ENCODE results near the gene MAGI2. TPM values are rescaled to one million over a fixed set of nuclear protein-coding genes. Genes with fewer than 3 reads are reported as not detected.

MAGI2 gene
- total and polyA plus RNA-seq, 2 of the 13 experiments (the other 11 are each of a cell fraction or from before 2014, with no cell fraction given) = 1.5 to 3.8 TPM

- H3K27me3 ChIP-seq (ENCODE audit: control insufficient read depth in 1 of 2, insufficient read depth in 2 of 2, low read length in 2 of 2) = peaks cover 0 to 19% of the 10 kb centered on the region in 2 experiments; a peak in 3 of 5 replicates
- H4K20me1 ChIP-seq (ENCODE audit: insufficient read depth, low read length) = no peaks in the 10 kb centered on the region
- ChIA-PET CTCF (ENCODE audit: low intra/inter-chr PET ratio, low total read pairs) (no interaction called here), POLR2A (no interaction called here)
- no peak for TF ChIP-seq ARID2 (CRISPR knock-in tag; IDR thresholded peaks at IDR 0.05; ENCODE audit: borderline replicate concordance)
- TF ChIP-seq ETV5 (CRISPR knock-in tag; IDR thresholded peaks at IDR 0.05; ENCODE audit: borderline replicate concordance) = no peak
- TF ChIP-seq ZFY (CRISPR knock-in tag; IDR thresholded peaks at IDR 0.05) = no peak
- no peak for TF ChIP-seq ZNF747 (CRISPR knock-in tag; IDR thresholded peaks at IDR 0.05; ENCODE audit: borderline replicate concordance)
- TF ChIP-seq NFYB (CRISPR knock-in tag; IDR thresholded peaks at IDR 0.05) = no peak
- no peak for TF ChIP-seq FOXO1 (CRISPR knock-in tag; IDR thresholded peaks at IDR 0.05)
- no peak for TF ChIP-seq FOXP4 (CRISPR knock-in tag; IDR thresholded peaks at IDR 0.05)
- no peak for TF ChIP-seq RXRA (CRISPR knock-in tag; IDR thresholded peaks at IDR 0.05)
- no peak for TF ChIP-seq POGZ (CRISPR knock-in tag; IDR thresholded peaks at IDR 0.05)
- no peak for TF ChIP-seq ZKSCAN8 (CRISPR knock-in tag; IDR thresholded peaks at IDR 0.05; ENCODE audit: borderline replicate concordance)
- no peak for TF ChIP-seq CEBPZ (IDR thresholded peaks at IDR 0.05; ENCODE audit: low read length)
- no peak for TF ChIP-seq TARDBP (CRISPR knock-in tag; IDR thresholded peaks at IDR 0.05)
- TF ChIP-seq AGO1 (IDR thresholded peaks at IDR 0.05; ENCODE audit: low read depth, low read length, poor library complexity, severe bottlenecking) = no peak
- TF ChIP-seq ZBTB46 (CRISPR knock-in tag; IDR thresholded peaks at IDR 0.05; ENCODE audit: borderline replicate concordance) = no peak
- intact Hi-C loops (cut with micrococcal nuclease; ENCODE audit: unreplicated experiment) = no loop called here
- no peaks in the 10 kb centered on the region for H3K9me3 ChIP-seq (ENCODE audit: low read length)
- H3K9ac ChIP-seq (ENCODE audit: insufficient read depth, low read depth, low read length) = no peak overlapping the region
- no peak overlapping the region for H2AFZ ChIP-seq (ENCODE audit: low read length)
- 40% methylated on average over 2 of the region's 3 CpGs for WGBS (ENCODE audit: low lambda C conversion rate)
- no peak overlapping the region for H3K4me2 ChIP-seq (ENCODE audit: low read depth, low read length)
- FAIRE-seq (no peak), DNase-seq (ENCODE audit: low spot score) (no peak), ATAC-seq (no peak)
- H3K36me3 ChIP-seq (replicated peaks in 1 of 2; ENCODE audit: control insufficient read depth in 1 of 2, insufficient read depth in 2 of 2, low read length in 2 of 2) = no peaks in the 10 kb centered on the region
- no peak overlapping the region for H3K4me3 ChIP-seq (replicated peaks in 1 of 3; ENCODE audit: insufficient read depth in 1 of 3, low read depth in 2 of 3, low read length in 3 of 3)
- BruUV-seq (replicated peaks) = no TSS peak
- no peak overlapping the region for H3K27ac ChIP-seq (ENCODE audit: extremely low read length, insufficient read depth, low read length)
- in situ Hi-C loops (cut with HindIII; ENCODE audit: extremely low pct_ligation_motif_present, low pct_unique_long_range_greater_than_20kb) = no loop called here
- H3K4me1 ChIP-seq (ENCODE audit: insufficient read depth, low read length) = no peaks in the 10 kb centered on the region
- H3K79me2 ChIP-seq (ENCODE audit: insufficient read depth, low read length) = no peaks in the 10 kb centered on the region
Measured at GRCh38 chr7:78014401-78014800, 1439.1 kb downstream of the MAGI2 start.
